Ecto neural progenitor cell (in vitro differentiated cells): ENCODE results near the gene PCNX4.

Experiments used
- DNase-seq: peaks from one replicate; pipeline ENCODE4 v3.0.0-alpha.2; 2018; ENCODE audit warnings: low spot score

The PCNX4 gene

DNA sequence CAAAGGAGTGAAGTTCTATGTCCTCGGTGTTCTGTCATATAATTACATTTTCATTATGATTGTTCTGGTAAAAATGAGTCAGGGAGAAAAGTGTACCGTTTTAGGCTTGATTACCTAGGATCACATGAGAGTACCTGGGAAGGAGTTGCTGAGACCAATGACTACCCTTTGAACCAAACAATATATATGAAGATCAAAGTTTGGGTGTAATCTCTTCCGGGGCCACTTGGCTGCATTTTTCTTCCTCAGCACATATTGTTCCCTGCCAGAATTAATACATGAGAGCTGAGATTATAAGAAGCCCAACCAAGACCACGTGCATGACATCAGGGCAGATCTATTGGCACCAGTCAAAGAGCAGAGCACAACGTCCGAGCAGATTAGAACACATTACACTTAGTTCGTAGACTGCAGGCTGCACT is 114.5 kb downstream of the PCNX4 start:
- DNase-seq, result no peak

DNA sequence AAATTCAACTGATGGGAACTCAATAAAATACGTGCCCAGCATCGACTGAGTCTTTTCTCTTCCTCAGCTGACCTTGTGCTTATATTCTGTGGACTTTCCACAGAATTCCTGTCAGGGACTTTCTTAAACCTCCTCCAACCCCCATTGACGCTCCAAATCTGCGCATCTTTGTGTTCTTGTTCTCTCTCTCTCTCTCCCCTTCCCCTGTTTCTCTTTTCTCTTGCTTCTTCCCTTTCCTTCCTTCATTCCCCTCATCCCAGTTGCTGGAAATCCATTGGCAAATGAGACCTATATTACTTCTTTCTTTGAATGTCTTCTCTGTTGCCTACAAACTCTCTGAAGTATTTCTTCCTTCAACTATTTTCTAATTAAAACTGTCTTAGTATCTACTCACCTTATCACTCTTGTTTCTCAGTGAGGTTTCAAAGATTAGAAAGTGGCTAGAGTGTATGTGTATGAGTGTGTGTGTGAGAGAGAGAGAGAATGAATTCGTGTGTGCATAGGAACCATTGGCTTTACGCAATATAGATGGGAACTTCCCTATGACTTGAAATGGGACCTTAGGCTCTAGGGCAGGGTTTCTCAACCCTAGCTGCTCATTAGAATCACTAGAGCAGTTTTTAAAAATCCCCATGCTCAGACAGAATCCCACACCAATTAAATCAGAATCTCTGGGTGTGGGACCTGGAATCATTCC is 115.3 kb downstream of the PCNX4 start:
- DNase-seq, result no peak

DNA sequence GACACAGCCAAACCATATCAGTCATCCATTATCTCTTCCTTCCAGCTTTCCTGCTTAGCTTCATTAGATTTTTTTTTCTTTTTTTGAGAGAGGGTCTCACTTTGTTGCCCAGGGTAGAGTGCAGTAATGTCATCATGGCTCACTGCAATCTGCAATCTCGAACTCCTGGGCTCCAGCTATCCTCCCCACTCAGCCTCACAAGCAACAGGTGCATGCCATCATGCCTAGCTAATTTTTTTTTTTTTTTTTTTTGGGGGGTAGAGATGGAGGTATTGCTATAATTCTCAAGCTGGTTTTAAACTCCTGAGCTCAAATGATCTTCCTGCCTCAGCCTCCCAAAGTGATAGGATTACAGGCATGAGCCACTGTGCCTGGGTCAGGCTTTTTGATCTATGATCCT is 119.0 kb downstream of the PCNX4 start:
- no peak for DNase-seq

DNA sequence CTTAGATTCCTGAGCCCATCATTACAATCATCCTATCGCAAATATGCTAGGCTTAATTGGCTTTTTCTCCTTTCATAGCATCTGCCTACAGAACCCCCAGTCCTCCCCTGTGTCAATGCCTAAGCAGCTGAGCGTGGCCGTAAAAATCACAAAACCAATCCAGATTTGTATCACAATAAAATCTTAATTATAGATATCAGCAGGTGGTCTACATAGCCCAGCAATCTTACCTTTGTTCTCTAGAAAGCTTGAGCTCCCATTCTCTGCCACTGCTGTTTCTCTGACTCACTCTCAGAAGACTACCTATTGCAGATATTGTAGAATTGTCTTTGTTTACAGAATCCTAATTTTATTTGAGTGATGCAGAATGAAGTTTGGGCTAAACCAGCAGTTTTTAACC is 119.4 kb downstream of the PCNX4 start:
- no peak for DNase-seq

DNA sequence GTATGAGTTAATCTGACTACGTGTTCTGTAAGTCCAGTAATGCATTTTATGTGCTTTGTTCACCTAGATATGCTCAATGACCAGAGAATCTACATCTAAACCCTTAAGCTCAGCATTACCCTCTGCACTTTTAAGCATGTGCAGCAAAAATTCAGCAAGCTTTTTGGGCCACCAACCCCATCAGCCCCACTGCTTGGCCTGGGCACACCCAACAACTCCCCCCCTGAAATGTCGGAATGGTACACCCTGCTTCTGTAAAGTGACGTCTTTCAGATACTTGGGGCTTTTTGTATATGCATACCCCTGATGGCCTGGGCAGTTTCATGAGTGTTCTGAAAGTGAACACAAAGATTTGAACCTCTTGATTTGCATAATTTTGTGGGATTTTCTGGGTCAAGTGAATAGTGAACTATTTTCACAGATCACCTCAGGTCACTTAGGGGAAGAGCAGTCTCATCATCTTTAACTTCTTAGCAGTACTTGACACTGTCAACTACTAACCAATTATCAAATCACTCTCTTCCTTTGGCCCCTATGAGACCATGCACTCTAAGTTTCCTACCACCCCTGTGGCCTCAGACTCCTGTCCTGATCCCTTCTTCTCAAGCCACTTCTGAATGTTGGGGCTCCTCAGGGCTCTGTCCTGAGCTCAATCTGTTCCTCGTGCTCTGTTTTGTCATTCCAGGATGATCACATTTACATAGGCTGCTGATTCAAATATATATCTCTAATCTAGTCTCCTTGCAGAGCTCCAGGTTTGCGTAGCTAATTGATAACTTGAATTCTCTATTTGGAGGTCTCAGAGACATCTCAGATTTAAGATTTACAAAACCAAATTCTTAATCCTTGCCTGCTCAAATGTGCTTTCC is 121.0 kb downstream of the PCNX4 start:
- DNase-seq, result no peak

DNA sequence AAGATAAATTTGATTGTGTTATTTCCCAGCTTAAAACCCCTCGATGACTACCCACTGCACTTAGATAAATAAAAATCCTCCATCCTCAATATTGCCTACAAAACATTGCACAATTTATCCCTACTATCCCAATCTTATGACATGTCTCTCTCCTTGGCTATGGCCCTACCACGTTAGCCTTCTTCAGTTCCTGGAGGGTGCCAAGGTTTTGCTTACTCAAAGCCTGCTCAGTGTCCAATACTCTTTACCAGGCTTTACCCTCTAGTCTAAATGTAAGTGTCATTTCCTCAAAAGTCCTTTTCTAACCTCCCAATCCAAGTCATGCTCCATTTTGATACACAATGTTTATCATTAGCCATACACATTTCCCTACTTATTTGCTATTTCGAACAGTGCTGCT is 122.3 kb downstream of the PCNX4 start:
- DNase-seq, result no peak

DNA sequence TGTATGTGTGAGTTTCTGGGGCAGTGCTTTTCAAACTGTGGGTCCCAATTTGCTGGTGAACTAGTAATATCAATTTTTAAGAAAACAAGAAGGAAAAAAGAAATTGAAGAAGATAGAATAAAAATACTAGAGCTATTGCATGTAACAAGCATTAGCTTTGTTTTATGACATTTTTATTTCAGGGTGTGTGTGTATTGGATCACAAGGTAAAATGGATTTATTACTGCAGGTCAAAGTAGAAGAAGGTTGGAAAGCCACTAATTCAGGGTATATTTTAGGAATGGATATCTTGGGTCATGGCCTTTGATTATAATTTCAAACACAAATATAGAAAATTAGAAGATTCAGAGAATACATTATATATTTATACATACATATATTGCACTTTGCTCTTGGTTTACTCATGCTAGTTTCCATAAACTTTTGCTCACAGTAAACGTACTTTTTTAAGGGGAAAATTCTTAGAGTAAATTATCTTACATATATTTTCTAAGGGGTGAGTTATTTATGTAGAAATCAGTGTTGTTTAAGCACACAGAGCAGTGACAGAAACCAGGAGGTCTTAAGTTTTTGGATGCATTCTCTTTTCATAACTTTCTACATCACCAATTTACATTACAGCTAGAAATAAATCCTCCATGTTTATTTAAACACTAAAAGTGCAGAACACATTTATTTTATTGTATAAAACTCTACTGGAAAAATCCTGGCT is 122.8 kb downstream of the PCNX4 start:
- DNase-seq, result no peak

DNA sequence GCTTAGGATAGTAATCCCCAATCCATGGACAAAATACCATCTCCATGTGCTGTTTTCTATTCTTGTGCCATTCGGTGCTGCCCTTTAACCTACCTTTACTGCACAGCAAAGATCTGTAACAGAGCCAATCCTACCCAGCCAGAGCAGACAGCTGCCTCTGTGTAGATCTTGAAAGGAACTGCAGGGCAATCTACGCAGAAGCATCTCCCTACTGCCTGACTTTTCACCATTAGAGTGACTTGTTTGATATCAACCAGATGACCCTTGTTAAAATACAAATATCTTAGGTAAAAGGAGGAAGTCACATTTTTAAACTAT is 123.4 kb downstream of the PCNX4 start:
- DNase-seq, result no peak

DNA sequence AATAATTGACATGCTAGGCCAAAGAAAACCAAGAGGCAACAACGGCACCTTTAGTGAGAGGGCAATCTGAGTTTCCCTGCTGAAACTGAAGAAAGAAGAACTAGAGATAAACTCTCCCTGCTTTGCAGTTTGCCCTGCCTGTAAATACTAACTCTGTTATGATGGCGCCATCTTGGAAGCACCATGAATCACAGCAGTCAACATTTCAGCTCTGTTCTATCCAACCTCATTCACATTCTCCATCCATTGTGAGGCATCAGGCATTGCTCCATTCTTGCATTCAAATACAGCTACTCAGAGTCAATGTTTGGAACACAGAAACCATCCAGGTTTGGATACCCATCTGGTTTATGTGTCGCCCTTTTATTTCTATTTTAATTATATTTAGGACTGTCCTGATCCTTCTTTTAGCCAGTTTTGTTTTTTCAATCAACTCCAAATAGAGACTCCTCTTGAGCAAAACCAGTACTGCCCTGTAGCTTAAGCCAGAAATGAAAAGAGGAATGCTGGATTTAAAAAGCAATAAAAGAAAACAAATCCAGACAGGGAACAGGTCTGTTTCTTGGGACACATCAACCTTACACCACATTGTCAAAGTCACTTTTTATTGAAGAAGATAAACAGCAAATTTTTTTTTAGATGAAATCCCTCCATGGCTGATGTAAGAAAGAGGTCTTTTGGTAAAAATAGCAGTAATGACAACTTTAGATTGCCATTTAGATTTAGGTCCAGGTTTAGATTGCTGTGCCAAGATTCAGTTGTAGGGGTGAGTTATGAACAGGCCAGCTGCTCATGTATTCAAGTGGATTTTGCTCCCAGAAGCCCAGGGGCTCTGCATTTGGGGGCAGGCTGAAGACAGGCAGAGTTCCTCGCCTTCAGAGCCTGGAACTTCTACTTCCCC is 124.0 kb downstream of the PCNX4 start:
- DNase-seq, result no peak

DNA sequence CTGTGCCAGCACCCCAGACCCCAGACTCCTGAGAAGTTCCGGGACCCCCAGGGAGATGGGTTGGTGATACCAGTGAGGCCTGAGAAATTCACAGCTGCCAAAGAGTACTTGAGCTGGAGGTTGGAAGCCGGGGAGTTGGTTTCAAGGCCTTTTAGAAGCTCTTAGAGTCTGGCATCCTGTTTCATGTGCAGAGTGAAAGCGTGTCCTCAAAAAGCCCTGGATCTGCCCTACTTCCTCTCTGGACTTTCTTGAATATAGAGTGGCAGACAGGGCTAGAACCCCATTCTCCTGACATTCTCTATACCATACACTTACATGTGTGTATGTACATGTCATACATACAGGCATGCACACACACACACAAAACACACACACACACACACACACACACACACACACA is 126.0 kb downstream of the PCNX4 start:
- no peak for DNase-seq
